GM18498 (cell line): ENCODE data around the gene SVIL.
"Not testable (repeated sequence)": the region's sequence is repeated elsewhere in the genome, so short reads cannot be mapped to it uniquely, and the experiment has no call there.

Experiments
- ATAC-seq: cut with Tn5 transposase; IDR thresholded peaks from one replicate; pipeline ENCODE4 v1.9.1; 2021; ENCODE audit warnings: mild to moderate bottlenecking, moderate library complexity; ENCODE audit not compliant: unreplicated experiment

The SVIL gene

DNA sequence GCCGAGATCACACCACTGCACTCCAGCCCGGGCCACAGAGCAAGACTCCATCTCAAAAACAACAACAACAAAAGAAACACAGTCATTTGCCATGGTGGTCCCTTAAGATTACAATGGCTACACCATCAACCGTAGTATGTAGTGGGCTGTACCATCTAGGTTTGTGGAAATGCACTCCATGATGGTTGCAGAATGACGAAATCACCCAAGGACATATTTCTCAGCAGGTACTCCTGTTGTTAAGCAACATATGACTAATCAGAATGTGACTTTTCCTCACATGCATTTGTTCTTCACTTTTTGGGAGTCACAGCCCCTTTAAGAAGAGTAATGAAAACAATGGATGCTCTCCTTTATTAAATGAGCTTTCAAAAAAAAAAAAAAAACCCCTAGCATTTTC lies 11.0 kb downstream of the SVIL start:
- no peak for ATAC-seq

DNA sequence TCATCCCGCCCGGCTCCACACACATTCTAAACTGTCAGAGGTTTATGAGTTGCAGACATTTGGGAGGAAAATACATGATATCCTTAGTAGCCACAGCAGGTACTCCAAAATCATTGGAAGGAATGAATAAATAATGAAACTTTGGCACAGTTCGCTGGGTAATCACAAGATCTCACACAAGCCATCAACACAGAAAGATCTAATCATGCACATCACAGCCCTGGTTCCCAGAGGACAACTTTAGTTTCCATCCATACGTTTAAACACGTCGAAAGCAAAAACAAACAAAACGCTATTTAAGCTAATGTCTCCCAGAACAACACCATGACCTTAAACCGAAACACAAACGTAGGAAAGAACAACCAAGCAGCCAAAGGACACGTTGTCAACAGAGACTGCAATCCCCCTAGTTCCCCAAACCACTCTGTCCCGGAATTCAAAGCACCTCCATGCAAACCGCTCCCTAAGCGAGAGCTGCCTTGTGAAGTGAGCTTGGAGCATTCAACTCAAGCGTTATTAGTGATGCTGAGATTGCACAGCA lies 12.3 kb downstream of the SVIL start:
- no peak for ATAC-seq

DNA sequence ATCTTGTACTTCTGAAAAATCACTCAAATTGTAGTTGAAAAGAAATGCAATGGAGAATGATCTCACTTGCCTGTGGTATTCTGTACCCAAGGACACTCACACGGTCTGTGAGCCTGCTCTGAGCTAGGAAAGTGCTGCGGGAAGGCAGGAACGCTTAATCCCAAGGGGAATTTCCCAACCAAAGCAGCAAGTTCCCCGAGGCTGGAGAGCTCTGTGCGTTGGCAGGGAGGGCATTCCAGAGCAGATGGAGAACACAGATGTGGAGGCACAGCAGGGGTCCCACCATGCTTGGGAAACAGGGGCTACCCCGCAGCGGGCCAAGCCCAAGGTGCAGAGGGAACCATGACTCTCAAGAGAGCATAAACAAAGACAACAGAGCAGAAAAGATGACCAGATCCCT lies 13.6 kb downstream of the SVIL start:
- ATAC-seq, result no peak

DNA sequence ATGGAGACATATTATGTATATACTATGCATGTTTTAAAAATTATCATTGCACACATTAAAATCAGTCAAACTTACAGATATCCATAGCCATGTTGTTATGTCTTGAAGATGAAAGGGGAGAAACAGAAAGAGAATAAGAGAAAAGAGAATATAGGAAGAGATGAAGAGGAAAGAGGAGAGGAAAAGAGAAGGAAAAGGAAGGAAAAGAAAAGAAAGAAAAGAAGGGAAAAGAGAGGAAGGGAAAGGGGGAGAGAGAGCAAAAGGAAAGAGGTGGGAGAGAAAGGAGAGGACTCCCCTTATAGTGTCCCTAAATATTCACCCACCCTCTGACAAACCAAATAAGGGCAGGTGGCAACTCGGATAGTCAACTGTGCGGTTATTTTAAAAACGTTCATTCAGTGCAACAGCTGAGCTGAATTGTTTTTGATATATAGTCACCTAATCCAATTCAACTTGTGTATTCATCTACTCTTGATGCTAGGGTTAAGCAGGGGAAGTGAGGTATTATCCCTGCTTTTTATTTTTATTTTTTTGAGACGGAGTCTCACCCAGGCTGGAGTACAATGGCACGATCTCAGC lies 14.6 kb downstream of the SVIL start:
- ATAC-seq, result no peak

DNA sequence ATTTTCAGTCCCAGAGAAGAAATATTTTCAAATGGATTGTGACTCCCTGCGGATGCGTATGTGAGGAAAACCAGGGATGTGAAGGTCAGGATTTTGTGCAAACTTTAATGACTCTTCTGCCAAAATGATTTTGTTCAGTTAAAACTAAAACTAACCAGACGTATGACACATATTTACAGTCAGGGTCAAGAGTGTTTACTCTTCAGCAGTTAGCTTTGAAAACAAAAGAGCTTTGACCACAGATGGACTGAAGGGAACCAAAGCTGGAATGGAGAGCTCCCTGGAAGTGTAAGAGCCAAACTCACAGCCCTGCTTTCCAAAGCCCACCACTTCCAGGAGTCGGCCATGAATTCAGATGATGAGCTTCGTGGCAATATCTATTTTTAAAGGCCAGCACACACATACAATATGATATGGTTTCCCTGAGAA lies 15.5 kb downstream of the SVIL start:
- ATAC-seq, result no peak

DNA sequence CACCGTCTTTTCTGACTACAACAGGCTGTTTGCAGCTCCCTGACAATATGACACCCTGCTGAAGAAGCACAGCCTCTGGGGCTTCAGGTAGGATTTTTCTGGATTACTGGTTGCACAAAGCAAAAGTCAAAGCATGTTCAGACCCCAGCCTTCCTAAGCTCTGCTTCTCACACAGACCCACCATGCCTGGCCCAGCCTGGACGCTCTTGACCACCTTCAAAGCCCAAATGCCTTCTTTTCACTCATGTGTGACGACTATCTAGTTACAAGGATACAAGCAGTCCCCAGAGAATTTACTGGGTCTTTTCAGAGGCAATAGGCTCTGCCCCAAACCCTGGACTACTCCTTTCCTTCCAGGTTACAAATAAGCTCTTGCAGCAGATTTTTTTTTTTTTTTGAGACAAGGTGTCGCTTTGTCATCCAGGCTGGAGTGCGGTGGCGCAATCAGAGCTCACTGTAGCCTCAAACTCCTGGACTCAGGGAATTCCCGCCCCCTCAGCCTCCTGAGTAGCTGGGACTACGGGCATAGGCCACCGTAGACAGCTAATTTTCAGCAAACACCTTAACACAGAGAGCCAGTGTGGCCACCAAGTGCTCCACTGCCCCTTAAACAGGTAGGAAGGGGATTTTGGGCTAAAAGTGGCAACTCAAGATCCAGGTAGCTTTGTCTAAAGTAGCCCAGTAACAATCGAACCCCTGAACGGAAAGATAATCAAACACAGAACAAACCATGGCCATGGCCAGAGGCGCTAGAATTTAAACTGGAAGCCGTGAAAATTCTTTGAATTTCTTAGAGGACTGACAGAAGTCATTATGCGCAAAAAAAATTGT lies 16.2 kb downstream of the SVIL start:
- no peak for ATAC-seq

DNA sequence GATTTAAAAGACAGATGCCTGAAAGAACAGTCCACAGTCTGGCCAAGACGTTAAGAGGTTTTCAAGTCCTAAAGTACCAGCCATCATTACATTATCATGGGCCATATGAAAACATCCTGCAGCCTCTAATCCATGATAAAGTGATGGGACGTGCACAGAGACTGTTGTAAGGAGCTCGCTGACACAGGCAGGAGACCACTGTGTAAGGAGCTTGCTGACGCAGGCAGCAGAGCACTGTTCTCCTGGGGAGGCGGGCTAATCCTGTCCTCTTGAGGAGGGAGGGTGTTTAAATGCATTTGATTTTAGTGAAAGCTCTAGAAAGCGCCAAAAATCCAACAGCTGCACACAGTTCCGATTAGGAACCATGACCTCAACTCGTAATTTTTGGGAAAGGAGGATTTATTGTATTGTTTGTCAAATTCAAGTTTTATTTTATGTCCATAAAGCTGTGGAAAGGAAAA lies 16.9 kb downstream of the SVIL start:
- no peak for ATAC-seq

DNA sequence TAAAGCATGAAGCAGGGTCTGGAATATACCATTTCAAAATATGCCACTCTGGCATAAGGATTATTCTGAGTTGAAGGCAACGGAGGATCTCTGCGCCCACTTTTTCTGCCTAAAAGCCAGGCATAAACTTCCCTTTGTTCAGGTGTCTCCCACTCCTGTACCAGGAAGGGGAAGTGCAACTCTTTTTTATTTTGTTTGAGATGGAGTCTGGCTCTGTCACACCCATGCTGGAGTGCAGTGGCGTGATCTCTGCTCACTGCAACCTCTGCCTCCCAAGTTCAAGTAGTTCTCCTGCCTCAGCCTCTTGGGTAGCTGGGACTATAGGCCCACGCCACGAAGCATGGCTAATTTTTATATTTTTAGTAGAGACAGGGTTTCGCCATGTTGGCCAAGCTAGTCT lies 18.2 kb downstream of the SVIL start:
- no peak for ATAC-seq

DNA sequence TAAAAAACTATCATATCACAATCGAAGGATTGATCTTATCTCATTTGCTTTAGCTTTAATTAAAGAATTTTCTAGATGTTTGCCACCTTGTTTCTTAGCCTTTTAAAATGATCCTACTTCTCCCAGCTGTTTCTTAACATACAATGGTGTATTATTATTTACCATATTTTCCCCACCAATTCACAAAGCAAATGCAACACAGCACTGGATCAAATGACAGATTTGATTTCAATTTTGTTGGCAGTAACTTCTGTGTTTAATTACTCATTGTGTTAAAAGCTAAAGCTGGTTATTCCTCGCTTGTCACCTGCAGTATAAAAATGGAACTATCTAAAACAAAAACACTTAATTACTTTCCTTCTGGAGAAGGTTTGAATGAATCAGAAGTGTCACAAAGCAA lies 19.6 kb downstream of the SVIL start:
- ATAC-seq, result no peak

DNA sequence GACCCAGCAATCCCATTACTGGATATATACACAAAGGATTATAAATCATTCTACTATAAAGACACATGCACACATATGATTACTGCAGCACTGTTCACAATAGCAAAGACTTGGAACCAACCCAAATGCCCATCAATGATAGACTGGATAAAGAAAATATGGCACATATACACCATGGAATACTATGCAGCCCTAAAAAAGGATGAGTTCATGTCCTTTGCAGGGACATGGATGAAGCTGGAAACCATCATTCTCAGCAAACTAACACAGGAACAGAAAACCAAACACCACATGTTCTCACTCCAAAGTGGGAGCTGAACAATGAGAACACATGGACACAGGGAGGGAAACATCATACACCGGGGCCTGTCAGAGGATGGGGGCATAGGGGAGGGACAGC lies 20.5 kb downstream of the SVIL start:
- not testable (repeated sequence) for ATAC-seq

DNA sequence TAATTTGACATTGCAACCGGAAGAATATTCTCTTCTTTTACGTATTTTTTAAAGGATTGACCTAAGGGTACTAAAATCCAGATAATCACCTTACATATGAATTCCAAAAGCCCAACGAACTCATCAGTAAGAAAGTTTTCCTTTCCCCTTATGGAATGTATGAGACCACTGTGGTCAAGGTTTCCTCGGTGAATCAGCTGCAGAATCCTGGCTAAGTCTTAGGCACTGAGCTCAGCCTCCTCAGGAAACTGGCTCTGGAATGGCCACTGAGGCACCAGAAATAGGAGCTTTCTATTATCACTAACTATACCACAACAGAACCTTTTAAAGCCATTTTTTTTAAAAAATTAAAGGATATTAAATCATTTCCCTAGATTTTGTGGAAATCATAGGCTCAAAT lies 21.0 kb downstream of the SVIL start:
- ATAC-seq, result no peak

DNA sequence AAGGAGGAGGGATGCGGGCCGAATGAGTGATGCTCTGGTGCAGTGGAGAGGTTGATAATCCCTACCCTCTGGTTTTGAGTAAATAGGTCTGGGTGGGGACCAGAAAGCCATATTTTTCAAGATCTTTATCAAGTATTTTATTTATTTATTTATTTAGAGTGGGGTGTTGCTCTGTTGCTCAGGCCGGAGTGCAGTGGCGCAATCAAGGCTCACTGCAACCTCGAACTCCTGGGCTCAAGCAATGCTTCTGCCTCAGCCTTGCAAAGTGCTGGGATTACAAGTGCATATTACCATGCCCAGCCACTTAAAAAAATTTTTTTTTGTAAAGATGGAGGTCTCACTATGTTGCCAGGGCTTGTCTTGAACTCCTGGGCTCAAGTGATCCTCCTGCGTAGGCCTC lies 21.6 kb downstream of the SVIL start:
- no peak for ATAC-seq

DNA sequence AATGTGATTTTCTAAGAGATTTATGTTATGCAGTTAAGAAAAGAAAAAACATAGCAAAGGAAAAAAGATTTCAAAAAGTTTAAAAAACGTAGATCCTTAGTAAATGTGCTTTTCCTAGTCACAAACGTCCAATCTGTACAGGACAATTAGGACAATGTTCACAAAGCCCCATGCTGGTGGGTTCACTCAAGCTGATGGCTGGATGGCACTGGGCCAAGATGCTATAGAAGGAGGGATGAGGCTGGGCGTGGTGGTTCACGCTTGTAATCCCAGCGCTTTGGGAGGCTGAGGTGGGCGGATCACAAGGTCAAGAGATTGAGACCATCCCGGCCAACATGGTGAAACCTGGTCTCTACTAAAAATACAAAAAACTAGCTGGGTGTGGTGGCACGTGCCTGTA lies 22.1 kb downstream of the SVIL start:
- ATAC-seq, result no peak

DNA sequence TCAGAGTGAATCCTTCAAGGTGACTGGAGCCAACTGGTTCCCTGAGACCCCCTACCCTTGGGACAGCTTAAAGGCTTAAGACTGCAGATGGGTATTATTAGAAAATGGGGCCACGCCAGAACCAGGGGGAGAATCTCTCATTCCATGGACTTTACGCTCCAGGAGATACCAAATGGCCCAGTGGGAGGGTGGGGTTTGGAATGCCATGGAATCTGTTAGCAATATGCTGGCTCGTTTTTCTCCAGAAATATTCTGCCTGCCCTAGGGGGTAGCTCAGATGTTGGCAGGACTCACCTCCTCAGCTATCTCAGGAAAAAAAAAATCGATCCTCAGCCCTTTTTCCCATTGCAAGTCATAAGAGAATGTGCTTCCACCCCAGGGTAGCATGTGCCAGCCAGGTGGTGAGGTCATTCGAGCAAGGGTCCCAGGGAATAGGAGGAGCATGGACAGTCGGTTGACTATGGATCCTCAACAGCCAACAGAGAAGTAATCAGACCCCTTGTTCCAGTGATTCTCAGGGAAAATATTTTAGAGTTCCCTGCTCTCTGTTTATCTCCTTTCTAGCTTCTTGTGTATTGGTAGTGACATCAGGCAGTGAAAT lies 22.9 kb downstream of the SVIL start:
- no peak for ATAC-seq

DNA sequence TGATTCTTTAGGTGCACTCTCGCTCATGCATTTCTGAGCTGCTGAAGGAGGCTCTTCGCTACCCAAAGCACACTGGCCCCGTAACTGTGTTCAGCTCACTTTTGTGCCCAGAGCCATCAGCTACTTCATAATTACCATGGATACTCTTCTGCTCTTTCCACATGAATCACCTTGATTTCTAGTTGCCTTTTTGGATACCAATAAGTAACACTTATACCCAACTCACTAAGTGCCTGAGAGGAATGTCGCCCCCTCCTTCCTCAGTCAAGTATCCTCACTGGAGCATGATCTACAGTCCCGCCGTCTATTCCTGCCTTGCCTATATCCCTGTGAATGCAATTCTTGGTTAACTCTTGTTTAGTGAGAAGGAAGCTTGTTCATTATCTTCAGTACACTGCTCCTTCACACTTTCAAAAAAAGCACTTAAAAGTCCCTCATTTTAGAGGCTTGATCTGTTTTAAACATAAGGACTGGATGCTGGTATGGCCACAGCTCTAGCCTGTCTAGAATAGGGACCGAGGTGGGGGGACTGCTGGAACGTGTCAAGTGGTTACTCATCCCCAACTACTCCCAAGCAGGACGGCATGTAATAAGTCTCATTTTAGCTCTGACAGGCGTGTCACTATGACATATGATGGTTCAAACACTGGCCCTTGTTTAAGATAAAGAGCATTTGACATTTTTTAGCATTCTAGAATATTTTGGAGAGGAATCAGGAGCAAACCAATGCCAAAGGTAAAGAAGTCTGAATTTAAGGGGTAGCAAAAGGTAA lies 23.7 kb downstream of the SVIL start:
- ATAC-seq, result no peak

DNA sequence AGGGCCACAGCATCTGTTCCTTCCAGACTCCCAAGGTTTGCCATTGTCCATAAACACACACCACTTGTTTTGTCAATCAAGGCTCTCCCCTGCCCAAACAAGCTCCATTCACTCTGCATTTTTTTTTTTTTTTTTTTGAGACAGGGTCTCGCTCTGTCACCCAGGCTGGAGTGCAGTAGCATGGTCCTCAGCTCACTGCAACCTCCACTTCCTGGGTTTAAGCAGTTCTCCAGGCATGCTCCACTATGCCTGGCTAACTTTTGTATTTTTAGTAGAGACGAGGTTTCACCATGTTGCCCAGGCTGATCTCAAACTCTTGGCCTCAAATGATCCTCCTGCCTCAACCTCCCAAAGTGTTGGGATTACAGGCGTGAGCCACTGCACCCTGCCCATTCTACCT lies 24.4 kb downstream of the SVIL start:
- not testable (repeated sequence) for ATAC-seq

DNA sequence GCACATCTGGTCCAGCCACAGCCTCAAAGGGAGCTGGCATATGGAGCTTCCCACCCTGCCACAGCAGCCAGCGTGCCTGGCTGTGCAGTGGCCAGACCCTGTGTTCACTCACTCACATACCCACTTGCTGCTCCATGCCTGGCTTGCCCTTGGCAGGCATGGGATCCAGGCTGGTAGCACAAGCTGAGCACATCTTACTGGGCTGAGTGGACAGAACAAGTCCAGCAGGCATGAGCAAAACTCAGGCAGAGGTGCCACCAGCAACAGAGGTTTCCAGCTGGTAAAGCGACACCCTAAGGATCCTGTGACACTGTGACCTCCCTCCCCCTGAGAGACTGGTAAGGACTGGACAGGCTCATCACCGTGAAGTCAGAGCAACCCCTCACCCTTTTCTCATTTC lies 25.1 kb downstream of the SVIL start:
- no peak for ATAC-seq

DNA sequence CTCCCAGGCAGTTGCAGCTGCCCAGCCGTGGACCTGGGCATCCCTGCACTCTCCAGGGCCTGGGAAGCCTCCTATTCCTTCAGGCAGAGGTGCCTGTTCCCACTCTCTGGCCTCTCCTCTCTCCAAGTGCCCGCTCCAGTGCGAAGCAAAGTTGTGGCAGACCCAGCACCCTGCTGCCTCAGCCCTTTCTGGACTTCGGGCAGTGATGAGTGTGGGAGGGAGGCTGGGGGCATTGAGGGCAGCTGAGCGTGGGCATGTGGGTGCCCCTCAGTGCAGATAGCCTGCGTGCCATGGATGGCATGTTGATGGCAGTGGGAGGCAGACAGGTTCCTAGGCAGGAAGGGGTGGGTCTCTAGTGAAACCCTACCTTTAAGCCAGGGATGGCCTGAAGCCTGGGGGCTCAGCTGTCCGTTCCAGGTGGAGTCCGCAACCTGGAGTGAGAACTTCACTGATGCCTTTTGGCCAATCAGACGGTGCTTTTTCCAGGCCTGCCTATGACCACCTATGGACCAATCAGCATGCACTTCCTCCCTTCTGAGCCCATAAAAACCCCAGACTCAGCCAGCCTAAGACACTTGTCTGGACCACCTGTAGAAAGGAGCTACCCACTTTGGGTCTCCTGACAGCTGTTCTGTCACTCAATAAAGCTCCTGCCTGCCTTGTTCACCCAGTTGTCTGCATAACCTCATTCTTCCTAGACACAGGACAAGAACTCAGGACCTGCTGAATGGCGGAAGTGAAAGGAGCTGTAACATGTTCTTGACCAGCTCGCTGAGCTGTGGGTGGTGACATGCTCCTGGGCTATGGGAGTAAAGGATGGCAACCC lies 26.1 kb downstream of the SVIL start:
- no peak for ATAC-seq

DNA sequence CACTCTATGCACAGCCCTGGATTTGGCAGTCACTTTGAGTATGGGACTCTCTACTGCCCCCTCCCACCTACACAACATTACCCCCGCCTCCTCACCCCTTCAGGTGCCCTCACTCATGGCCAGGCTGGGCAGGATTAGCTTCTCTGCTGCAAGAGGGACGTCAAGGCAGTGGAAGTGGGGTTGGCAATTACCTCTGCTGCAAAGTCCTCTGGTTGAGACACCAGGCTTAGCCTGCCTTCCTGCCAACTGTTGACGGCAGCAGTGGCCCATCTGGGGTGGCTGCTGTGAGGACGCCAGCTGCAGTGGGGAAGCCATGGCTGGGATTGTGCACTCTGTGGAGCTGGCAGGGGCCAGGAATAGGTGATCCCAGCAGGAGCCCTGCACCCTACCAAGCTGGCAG lies 26.7 kb downstream of the SVIL start:
- ATAC-seq, result no peak

DNA sequence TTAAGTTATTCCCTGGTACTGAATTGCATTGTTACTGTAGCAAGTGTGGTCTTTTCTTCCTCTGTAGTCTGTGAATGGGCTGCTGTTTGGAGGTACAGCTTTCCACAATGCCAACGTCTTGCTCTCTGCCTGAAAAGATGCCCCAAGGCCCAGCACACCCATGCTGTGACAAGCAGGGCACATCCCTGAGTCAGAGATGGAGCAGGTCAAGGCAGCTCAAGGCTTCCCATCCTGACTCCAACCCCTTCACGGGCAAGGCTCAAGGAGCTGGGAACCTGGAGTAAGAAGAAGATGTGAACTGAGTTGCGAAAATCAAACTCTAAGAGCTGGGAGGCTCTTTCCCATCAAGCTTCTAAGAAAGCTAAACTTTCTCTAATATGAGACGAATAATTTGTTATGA lies 27.2 kb downstream of the SVIL start:
- no peak for ATAC-seq
